Left lung (tissue), 10 donors: ENCODE results near the gene ART4. TPM values are rescaled to one million over a fixed set of nuclear protein-coding genes. Genes with fewer than 3 reads are reported as not detected.
A peak's percentile ranks its signal among the peaks of the same experiment; 100 is the strongest.

Experiments
- ATAC-seq: fragments of 200-7000 bp; cut with Tn5 transposase; one replicate; pipeline ENCODE4 v1.9.1; 2020; ENCODE audit warnings: moderate library complexity
- DNase-seq, 4 donors: peaks; one replicate each; pipeline ENCODE4 v3.0.0-alpha.2; 2013 to 2020
- H3K27ac ChIP-seq, 2 donors: fragments of 200-600 bp; sonication (generic) in 1 of 2; one replicate each; pipeline versions ENCODE4 v1.5.0 to v1.8.0; 2020 to 2021
- H3K27me3 ChIP-seq, 2 donors: fragments of 200-600 bp; sonication (generic) in 1 of 2; one replicate each; pipeline versions ENCODE4 v1.5.0 to v1.8.0; 2020 to 2021
- H3K36me3 ChIP-seq, 2 donors: fragments of 200-600 bp; sonication (generic) in 1 of 2; one replicate each; pipeline versions ENCODE4 v1.5.0 to v1.8.0; 2020 to 2021
- H3K4me1 ChIP-seq, 2 donors: fragments of 200-600 bp; one replicate each; pipeline ENCODE4 v1.8.0; 2021
- H3K4me3 ChIP-seq, 2 donors: fragments of 200-600 bp; sonication (generic) in 1 of 2; one replicate each; pipeline versions ENCODE4 v1.5.0 to v1.8.0; 2020 to 2021; ENCODE audit warnings: mild to moderate bottlenecking in 1 of 2
- H3K9me3 ChIP-seq, 2 donors: fragments of 200-600 bp; sonication (generic) in 1 of 2; one replicate each; pipeline versions ENCODE4 v1.5.0 to v1.8.0; 2020 to 2021
- intact Hi-C, 2 donors: fragments of 100-400 bp; cut with DNase I; formaldehyde crosslinking; loops; one replicate each; pipeline versions ENCODE4 v1.11.2 to v1.14.2; 2022
- polyA plus RNA-seq, 6 donors: library from polyadenylated mRNA; unstranded; fragments of 120-200 nt; gene quantifications; one replicate each; pipeline ENCODE4 v1.2.1, GENCODE V29; 2013; ENCODE audit not compliant: insufficient read length in 6 of 6
- total RNA-seq, 2 donors: library from RNA; stranded (reverse); fragmentation: NEBNext Ultra II Directional; extraction: Animal tissue kit (Norgen Biotek cat#: 25700); gene quantifications; one replicate each; pipeline ENCODE4 v1.2.1, GENCODE V29; 2021
- TF ChIP-seq, protein P1 (sequence below), 2 donors: fragments of 200-600 bp; sonication (generic) in 1 of 2; IDR thresholded peaks; one replicate each; pipeline versions ENCODE4 v1.5.0 to v1.8.0; 2021; ENCODE audit warnings: antibody characterized with exemption in 2 of 2
- donor health status: DM: no; HTN: yes; CAD: no.
- donor health status: DM: no; HTN: no; CAD: no.

Gene ART4
- total and polyA plus RNA-seq, 8 donors: 0.11 to 3.1 (median 0.24) TPM

DNA sequence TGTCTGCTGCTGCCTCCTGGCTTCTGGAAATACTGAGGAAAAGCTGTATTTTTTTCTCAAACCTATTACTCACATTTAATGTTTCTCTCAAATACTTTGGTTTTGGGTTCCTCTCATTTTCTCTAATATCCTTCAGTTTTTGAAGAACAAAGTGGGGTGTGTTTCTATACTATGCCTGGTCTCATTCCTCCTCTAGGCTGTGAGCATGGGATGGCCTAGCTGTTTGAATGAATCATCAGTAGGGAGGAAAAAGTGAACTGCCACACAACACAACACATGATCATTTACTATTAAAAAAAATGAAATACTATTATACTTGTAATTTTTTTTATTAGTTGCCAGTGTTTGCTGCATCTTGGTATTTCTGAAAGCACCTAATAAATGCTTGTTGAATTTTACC, 18.1 kb downstream of the ART4 start:
- H3K27me3 ChIP-seq: no peaks in the 10 kb centered on the region
- H3K27ac ChIP-seq: no peak overlapping the region
- no peaks in the 10 kb centered on the region for H3K4me1 ChIP-seq
- TF ChIP-seq, protein P1, sequence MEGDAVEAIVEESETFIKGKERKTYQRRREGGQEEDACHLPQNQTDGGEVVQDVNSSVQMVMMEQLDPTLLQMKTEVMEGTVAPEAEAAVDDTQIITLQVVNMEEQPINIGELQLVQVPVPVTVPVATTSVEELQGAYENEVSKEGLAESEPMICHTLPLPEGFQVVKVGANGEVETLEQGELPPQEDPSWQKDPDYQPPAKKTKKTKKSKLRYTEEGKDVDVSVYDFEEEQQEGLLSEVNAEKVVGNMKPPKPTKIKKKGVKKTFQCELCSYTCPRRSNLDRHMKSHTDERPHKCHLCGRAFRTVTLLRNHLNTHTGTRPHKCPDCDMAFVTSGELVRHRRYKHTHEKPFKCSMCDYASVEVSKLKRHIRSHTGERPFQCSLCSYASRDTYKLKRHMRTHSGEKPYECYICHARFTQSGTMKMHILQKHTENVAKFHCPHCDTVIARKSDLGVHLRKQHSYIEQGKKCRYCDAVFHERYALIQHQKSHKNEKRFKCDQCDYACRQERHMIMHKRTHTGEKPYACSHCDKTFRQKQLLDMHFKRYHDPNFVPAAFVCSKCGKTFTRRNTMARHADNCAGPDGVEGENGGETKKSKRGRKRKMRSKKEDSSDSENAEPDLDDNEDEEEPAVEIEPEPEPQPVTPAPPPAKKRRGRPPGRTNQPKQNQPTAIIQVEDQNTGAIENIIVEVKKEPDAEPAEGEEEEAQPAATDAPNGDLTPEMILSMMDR (IDR thresholded peaks at IDR 0.05): no peak
- H3K36me3 ChIP-seq: no peaks in the 10 kb centered on the region
- ATAC-seq: no peak
- intact Hi-C loops: no loop called here
- DNase-seq: no peak
- no peaks in the 10 kb centered on the region for H3K9me3 ChIP-seq
- no peak overlapping the region for H3K4me3 ChIP-seq

DNA sequence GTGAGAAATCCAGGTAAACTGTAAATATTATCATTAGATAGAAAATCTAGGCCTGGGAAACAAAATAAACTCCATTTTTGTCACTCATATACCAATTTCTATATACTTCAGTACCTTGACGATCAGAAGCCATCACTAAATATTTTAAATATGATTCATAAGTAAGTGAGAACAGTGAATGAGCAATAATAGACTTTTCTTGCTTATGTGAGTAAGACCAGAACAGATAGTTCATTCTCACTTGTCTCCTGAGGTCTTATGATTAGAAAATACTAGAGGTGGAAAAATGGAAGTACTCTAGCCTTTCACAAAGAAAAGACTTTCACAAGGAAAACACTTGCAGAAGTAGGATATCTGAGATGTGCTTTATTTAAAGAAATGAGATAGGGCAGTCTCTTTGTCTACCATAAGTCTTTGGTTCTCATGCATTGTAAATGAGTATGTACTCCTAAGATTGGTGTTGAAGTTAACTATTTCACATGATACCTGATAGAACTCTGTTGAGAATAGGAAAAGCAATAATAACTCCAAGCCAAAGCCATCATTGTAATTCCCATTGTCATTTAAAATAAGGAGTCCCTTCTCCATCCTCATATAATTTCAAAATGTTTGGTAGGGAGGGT, 19.2 kb downstream of the ART4 start:
- TF ChIP-seq, protein P1 (IDR thresholded peaks at IDR 0.05): no peak
- no peaks in the 10 kb centered on the region for H3K36me3 ChIP-seq
- H3K4me3 ChIP-seq: no peak overlapping the region
- intact Hi-C loops: no loop called here
- no peak overlapping the region for H3K27ac ChIP-seq
- no peaks in the 10 kb centered on the region for H3K9me3 ChIP-seq
- no peaks in the 10 kb centered on the region for H3K27me3 ChIP-seq
- ATAC-seq (no peak), DNase-seq (no peak)
- H3K4me1 ChIP-seq: no peaks in the 10 kb centered on the region

DNA sequence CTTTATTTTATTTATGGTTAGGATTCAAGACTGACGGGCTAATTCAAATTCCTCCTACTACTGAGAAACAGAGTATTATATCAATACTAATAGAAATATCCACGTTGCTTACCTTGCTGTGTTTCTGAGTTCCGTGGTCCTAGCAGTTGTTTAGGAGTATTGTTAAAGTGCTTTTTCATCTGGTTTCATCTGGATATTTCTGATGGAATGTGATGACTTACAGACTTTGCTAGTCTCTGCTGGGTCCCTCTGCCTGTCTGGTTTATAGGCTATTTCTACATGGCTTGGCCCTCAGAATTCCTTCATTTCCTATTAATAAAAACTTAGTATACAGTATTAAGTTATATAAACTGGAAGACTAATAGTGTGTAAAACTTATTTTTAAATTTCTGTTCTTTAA, 29.3 kb downstream of the ART4 start, which contains the start of gene SMCO3:
Gene SMCO3 (minus strand): TSS at position 169 of the 400 bp plus-strand sequence. CDS start 7,502 bp downstream, outside the sequence.
- no peak for ATAC-seq
- H3K4me1 ChIP-seq: peaks cover 0 to 6% of the 10 kb centered on the region in 2 donors
- no peaks in the 10 kb centered on the region for H3K36me3 ChIP-seq
- no peaks in the 10 kb centered on the region for H3K27me3 ChIP-seq
- TF ChIP-seq, protein P1 (IDR thresholded peaks at IDR 0.05): no peak
- no peaks in the 10 kb centered on the region for H3K9me3 ChIP-seq
- H3K27ac ChIP-seq: no peak within 1 kb of the TSS
- intact Hi-C loops: no loop called here
- no peak for DNase-seq
- H3K4me3 ChIP-seq: no peak within 1 kb of the TSS

DNA sequence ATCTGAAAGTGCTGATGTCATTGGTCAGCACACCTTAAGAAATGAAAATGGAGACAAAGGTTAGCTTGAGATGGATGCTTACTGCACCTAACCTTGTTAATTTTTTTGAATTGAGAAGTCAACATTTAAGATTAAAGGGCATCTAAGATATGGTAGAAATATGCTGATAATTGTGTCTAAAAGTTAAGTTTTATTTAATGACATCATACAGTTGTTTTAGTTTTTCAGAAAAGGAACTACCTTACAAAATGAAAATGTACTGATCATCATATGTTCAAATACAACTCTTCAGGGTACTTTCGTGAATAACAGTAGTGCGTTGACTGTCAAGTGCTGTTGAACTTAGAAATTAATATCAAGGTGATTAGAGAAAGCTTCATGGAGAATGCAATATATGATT, 31.8 kb downstream of the ART4 start:
- peaks cover 0 to 6% of the 10 kb centered on the region in 2 donors for H3K4me1 ChIP-seq
- no peaks in the 10 kb centered on the region for H3K9me3 ChIP-seq
- DNase-seq (no peak), ATAC-seq (no peak)
- no peak overlapping the region for H3K27ac ChIP-seq
- no peak overlapping the region for H3K4me3 ChIP-seq
- H3K36me3 ChIP-seq: no peaks in the 10 kb centered on the region
- TF ChIP-seq, protein P1 (IDR thresholded peaks at IDR 0.05): no peak
- intact Hi-C loops: no loop called here
- no peaks in the 10 kb centered on the region for H3K27me3 ChIP-seq

DNA sequence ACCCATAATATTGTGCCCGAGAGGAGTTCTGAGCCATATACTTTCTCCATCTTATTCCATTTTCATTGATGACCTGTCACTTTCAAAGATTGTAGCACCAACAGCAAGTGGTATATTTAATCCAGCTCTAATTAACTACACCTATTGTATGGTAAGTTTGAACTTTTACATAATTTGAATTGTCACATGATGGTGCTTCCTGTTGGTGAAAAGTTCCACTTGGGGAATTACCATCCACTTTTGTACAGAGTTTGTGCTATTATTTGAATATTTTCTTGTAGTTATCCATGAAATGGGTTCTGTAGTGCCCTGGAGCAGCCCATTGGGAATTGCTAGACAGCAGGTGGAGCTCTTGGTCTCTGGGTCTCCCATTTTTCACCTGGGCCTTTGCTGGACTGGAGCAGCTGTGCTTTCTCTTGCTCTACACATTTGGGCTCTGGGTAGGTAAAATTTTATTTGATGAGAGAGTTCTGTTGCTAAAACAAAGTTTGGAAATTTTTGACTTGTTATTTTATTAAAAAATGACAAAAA, 32.3 kb downstream of the ART4 start:
- ATAC-seq: peak; percentile 78
- Histone ChIP-seq H3K27ac (peak overlapping the region in 1 of 2 donors; percentile 9), H3K36me3 (no peaks in the 10 kb centered on the region), H3K9me3 (no peaks in the 10 kb centered on the region), H3K4me1 (peaks cover 0 to 6% of the 10 kb centered on the region in 2 donors), H3K27me3 (no peaks in the 10 kb centered on the region), H3K4me3 (no peak overlapping the region)
- TF ChIP-seq, protein P1 (IDR thresholded peaks at IDR 0.05): no peak
- no peak for DNase-seq
- intact Hi-C loops: no loop called here
